HG02970 (cell line): ENCODE data around the gene MLLT11.
"Not testable (repeated sequence)": the region's sequence is repeated elsewhere in the genome, so short reads cannot be mapped to it uniquely, and the experiment has no call there.

Source experiments
- ATAC-seq: cut with Tn5 transposase; IDR thresholded peaks from one replicate; pipeline ENCODE4 v1.9.1; 2021; ENCODE audit warnings: mild to moderate bottlenecking, moderate library complexity, moderate number of reproducible peaks; ENCODE audit not compliant: unreplicated experiment, low FRiP score

Gene MLLT11

GRCh38 chr1:151055581-151055980 is 4.6 kb upstream of the MLLT11 start:
- no peak for ATAC-seq

GRCh38 chr1:151056149-151056548 is 4.0 kb upstream of the MLLT11 start:
- ATAC-seq, result no peak

- ATAC-seq, result no peak
These were observed 1.5 kb upstream of the MLLT11 start for GRCh38 chr1:151058692-151059091.

- peak; percentile 70 for ATAC-seq
These were observed 839 bp upstream of the MLLT11 start, which contains the start of gene CDC42SE1 for GRCh38 chr1:151059109-151060006. CDC42SE1 (minus strand) TSS chr1:151059622; CDS start chr1:151055730, 3,892 bp downstream.

- ATAC-seq, result no peak
These were observed 642 bp downstream of the MLLT11 start for GRCh38 chr1:151060657-151061421.

GRCh38 chr1:151061704-151062103 is 1.5 kb downstream of the MLLT11 start:
- no peak for ATAC-seq

GRCh38 chr1:151062741-151063371 is 2.7 kb downstream of the MLLT11 start:
- ATAC-seq, result no peak

- no peak for ATAC-seq
These were observed 5.0 kb downstream of the MLLT11 start for GRCh38 chr1:151065089-151065645.

GRCh38 chr1:151067185-151067584 is 7.0 kb downstream of the MLLT11 start:
- no peak for ATAC-seq

- ATAC-seq, result no peak
These were observed 8.9 kb downstream of the MLLT11 start for GRCh38 chr1:151069103-151069486.

GRCh38 chr1:151070474-151071276 is 10.5 kb downstream of the MLLT11 start, which contains the start of gene GABPB2:
GABPB2 (plus strand) TSS chr1:151070761; CDS start chr1:151088190, 17,429 bp downstream.
- peak; percentile 78 for ATAC-seq

GRCh38 chr1:151072224-151072623 is 12.0 kb downstream of the MLLT11 start:
- no peak for ATAC-seq

GRCh38 chr1:151085953-151086559 is 25.9 kb downstream of the MLLT11 start:
- no peak for ATAC-seq

GRCh38 chr1:151097426-151097825 is 37.2 kb downstream of the MLLT11 start:
- not testable (repeated sequence) for ATAC-seq

- no peak for ATAC-seq
These were observed 37.9 kb downstream of the MLLT11 start for GRCh38 chr1:151098126-151098525.

GRCh38 chr1:151104630-151105029 is 44.4 kb downstream of the MLLT11 start:
- ATAC-seq, result no peak

- no peak for ATAC-seq
These were observed 46.7 kb downstream of the MLLT11 start for GRCh38 chr1:151106894-151107293.

- no peak for ATAC-seq
These were observed 48.1 kb downstream of the MLLT11 start for GRCh38 chr1:151108331-151108730.

- no peak for ATAC-seq
These were observed 53.7 kb downstream of the MLLT11 start for GRCh38 chr1:151113877-151114276.
